ENCODE data around the gene CTDSP2.

CTDSP2 gene

DNA sequence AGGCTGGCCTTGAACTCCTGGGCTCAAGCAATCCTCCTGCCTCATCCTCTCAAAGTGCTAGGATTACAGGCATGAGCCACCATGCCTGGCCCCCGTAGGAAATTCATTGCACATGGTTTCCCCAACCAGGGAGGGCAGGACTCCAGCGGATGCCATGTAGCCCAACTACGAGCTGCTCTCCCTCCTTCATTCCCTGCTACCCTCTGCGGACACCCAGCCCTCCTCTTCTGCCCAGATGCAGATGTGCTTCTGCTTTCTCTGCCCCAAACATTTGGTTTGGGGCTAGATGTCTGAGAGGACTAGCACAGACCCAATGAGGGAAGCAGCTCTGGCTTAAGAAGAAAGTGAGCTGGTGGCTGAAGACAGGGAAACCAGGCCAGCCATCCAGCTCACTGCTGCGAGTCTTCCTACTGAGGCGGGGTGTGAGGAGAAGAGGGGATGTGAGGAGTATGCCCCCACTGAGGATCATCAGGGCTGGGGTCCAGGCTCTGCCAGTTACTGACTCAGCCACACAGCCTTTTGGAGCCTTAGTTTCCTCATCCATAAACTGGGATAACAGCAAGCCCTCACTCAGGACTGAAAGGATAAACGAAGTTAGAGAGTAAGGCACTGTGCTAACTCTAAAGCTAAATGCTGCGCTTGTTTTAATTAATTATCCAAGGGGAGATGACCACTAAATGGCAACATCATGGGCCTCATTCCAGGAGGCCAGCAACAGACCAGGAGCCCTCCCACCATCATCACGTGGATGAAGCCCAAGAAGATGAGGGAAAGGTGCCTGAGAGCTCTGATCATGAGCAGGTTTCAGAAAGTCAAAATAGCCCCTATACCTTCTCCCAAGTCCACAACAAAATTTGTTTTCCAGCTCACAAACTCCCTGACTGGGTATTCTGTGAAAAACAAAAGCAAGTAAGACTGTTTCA is 10.9 kb downstream of the CTDSP2 start:
- Histone ChIP-seq H3K27me3 (ENCODE audit: control insufficient read depth in 2 of 2, insufficient read depth in 2 of 2, low read length in 2 of 2) (no peaks in the 10 kb centered on the region), H3K9ac (ENCODE audit: low read depth in 1 of 2, low read length in 2 of 2) (no peak overlapping the region), H3K4me1 (ENCODE audit: control insufficient read depth in 2 of 2, insufficient read depth in 2 of 2, low read length in 2 of 2) (peaks cover 79 to 81% of the 10 kb centered on the region in 2 donors), H3K9me3 (ENCODE audit: control insufficient read depth in 2 of 2, low read length in 2 of 2) (no peaks in the 10 kb centered on the region), H3K4me3 (ENCODE audit: low read length in 2 of 2) (peak overlapping the region in 1 of 2 donors; percentile 58), H3K27ac (ENCODE audit: low read depth in 2 of 2, low read length in 2 of 2) (peak overlapping the region in 1 of 2 donors; percentile 58), H3K36me3 (ENCODE audit: control insufficient read depth in 2 of 2, insufficient read depth in 2 of 2, low read length in 2 of 2) (peaks cover 0 to 5% of the 10 kb centered on the region in 2 donors)

DNA sequence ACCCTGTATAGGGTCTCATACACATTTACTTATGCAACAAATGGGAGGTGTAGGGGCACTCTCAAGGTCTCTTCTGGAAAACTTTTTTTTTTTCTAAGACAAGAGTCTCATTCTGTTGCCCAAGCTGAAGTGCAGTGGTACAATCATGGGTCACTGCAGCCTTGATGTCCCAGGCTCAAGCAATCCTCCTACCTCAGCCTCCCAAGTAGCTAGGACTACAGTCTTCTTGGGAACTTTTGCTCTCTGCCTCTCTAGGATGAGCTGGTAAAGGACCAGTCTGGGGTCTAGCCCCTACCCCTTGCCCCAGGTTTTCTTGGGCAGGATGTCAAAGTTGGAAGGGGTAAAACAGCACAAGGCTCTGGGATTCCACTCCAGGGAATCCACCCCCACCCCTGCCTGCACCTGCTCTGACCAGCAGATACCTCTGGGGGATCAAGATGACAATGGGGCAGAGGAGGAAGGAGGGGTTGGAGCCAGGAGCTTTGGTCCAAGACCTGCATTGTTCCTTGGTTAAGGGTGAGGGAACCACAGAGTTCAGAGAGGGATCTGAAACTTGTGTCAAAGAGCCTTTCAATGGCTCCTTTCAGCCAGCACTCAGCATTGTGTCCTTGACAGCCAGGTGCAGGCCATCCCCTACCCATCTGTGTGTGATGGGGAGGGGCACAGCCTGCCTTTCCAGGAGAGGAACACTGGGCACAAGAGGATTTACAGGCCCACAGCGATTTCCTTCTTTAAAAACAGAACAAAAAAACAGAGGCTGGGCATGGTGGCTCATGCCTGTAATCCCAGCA is 12.2 kb downstream of the CTDSP2 start:
- Histone ChIP-seq H3K9me3 (ENCODE audit: control insufficient read depth in 2 of 2, low read length in 2 of 2) (no peaks in the 10 kb centered on the region), H3K27ac (ENCODE audit: low read depth in 2 of 2, low read length in 2 of 2) (peak overlapping the region in 1 of 2 donors; percentile 6), H3K9ac (ENCODE audit: low read depth in 1 of 2, low read length in 2 of 2) (no peak overlapping the region), H3K4me1 (ENCODE audit: control insufficient read depth in 2 of 2, insufficient read depth in 2 of 2, low read length in 2 of 2) (peaks cover 71 to 75% of the 10 kb centered on the region in 2 donors), H3K4me3 (ENCODE audit: low read length in 2 of 2) (peak overlapping the region in 1 of 2 donors; percentile 7), H3K36me3 (ENCODE audit: control insufficient read depth in 2 of 2, insufficient read depth in 2 of 2, low read length in 2 of 2) (peaks cover 3 to 12% of the 10 kb centered on the region in 2 donors), H3K27me3 (ENCODE audit: control insufficient read depth in 2 of 2, insufficient read depth in 2 of 2, low read length in 2 of 2) (no peaks in the 10 kb centered on the region)

DNA sequence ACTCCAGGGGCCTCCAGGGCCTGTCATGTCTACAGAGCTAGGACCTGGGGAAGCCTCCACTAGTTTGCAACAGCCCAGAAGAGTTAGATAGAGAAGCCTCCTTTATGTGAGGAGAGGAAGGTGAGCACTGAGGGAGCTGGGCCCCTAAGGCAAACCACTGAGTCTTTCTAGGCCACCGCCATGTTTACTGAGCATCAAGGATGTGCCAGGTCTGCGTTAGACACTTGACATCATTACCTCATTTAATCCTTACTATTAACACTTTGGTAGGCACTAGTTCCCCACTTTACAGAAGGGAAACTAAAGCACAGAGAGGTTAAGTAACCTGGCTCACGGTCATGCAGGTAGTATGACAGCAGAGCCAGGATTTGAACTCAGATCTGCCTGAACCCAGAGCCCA is 12.9 kb downstream of the CTDSP2 start:
- no peaks in the 10 kb centered on the region for H3K27me3 ChIP-seq (ENCODE audit: control insufficient read depth in 2 of 2, insufficient read depth in 2 of 2, low read length in 2 of 2)
- peaks cover 10 to 18% of the 10 kb centered on the region in 2 donors for H3K36me3 ChIP-seq (ENCODE audit: control insufficient read depth in 2 of 2, insufficient read depth in 2 of 2, low read length in 2 of 2)
- H3K9me3 ChIP-seq (ENCODE audit: control insufficient read depth in 2 of 2, low read length in 2 of 2), result no peaks in the 10 kb centered on the region
- no peak overlapping the region for H3K27ac ChIP-seq (ENCODE audit: low read depth in 2 of 2, low read length in 2 of 2)
- H3K4me1 ChIP-seq (ENCODE audit: control insufficient read depth in 2 of 2, insufficient read depth in 2 of 2, low read length in 2 of 2), result peaks cover 67 to 72% of the 10 kb centered on the region in 2 donors
- no peak overlapping the region for H3K9ac ChIP-seq (ENCODE audit: low read depth in 1 of 2, low read length in 2 of 2)
- H3K4me3 ChIP-seq (ENCODE audit: low read length in 2 of 2), result no peak overlapping the region

DNA sequence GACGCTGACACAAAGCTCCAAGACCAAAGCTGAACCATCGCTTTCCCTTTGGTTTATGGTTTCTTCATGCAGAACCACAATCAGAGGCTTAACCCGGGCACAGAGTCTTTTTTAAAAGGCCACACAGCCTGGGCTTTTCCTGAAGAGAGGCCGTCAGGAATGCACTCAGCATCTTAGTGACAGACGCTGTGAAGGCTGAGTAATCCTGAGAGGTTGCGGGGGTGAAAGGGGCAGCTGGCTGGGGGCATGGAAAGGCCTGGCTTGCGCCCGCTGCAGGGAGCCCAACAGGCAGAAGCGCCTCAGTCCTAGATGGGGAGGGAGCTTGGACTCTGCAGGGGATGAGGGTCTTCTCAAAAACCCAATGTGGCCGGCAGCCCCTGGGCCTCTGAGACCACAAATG is 13.6 kb downstream of the CTDSP2 start:
- no peaks in the 10 kb centered on the region for H3K27me3 ChIP-seq (ENCODE audit: control insufficient read depth in 2 of 2, insufficient read depth in 2 of 2, low read length in 2 of 2)
- H3K27ac ChIP-seq (ENCODE audit: low read depth in 2 of 2, low read length in 2 of 2), result no peak overlapping the region
- no peak overlapping the region for H3K9ac ChIP-seq (ENCODE audit: low read depth in 1 of 2, low read length in 2 of 2)
- no peak overlapping the region for H3K4me3 ChIP-seq (ENCODE audit: low read length in 2 of 2)
- peaks cover 13 to 19% of the 10 kb centered on the region in 2 donors for H3K36me3 ChIP-seq (ENCODE audit: control insufficient read depth in 2 of 2, insufficient read depth in 2 of 2, low read length in 2 of 2)
- no peaks in the 10 kb centered on the region for H3K9me3 ChIP-seq (ENCODE audit: control insufficient read depth in 2 of 2, low read length in 2 of 2)
- H3K4me1 ChIP-seq (ENCODE audit: control insufficient read depth in 2 of 2, insufficient read depth in 2 of 2, low read length in 2 of 2), result peaks cover 60 to 65% of the 10 kb centered on the region in 2 donors

DNA sequence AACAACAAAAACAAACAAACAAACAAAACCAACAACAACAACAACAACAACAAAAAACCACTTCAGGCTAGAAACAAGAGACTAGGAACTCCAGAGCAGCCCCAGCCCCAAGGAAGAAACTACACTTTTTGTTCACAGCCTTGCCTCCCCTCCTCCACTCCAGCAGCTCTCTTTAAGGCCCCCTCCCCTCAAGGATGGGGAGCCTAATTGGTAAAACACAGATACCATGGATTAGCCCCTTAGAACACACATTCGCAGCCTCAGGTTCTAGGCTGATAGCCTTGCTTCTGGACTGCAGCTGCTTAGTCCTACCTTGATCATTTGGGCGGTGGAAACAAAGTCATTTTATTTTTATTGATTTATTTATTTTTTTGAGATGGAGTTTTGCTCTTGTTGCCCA is 16.1 kb downstream of the CTDSP2 start:
- H3K9me3 ChIP-seq (ENCODE audit: control insufficient read depth in 2 of 2, low read length in 2 of 2), result no peaks in the 10 kb centered on the region
- H3K36me3 ChIP-seq (ENCODE audit: control insufficient read depth in 2 of 2, insufficient read depth in 2 of 2, low read length in 2 of 2), result peaks cover 38 to 44% of the 10 kb centered on the region in 2 donors
- H3K9ac ChIP-seq (ENCODE audit: low read depth in 1 of 2, low read length in 2 of 2), result no peak overlapping the region
- no peak overlapping the region for H3K4me3 ChIP-seq (ENCODE audit: low read length in 2 of 2)
- H3K27me3 ChIP-seq (ENCODE audit: control insufficient read depth in 2 of 2, insufficient read depth in 2 of 2, low read length in 2 of 2), result no peaks in the 10 kb centered on the region
- H3K4me1 ChIP-seq (ENCODE audit: control insufficient read depth in 2 of 2, insufficient read depth in 2 of 2, low read length in 2 of 2), result peaks cover 36 to 41% of the 10 kb centered on the region in 2 donors
- H3K27ac ChIP-seq (ENCODE audit: low read depth in 2 of 2, low read length in 2 of 2), result no peak overlapping the region

DNA sequence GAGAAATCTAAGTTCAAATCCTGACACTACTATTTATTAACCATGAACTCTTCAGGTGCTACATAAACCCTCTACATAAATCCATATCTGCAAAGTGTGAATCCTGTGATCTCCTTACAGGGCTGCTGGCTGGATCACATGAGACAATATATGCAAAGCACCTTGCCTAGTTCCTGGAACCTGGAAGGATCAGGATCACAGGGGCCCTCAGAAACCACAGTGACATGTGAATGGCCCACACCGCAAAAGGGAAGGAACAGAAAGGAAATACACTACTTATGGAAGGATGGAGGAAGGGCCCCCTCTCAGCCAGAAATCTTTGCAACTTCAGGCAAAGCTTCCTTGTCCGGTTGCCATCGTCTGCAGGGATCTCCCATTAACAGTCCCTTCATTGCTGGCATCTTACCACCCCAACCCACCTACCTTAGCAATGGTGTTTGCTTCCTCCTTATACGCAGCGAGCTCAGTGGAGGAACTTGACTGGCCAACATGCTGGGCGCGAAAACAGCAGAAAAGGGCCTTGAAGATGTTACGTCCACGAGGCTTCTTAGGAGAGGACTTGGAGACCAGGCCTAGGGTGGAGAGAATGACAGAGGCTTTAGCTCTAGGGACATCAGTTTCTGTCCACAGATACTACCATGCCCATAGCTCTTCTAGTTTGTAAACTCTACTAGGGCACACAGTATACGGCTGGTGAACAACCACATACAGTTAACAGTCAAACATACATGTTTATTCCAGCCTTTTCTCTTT is 17.3 kb downstream of the CTDSP2 start:
- Histone ChIP-seq H3K4me1 (ENCODE audit: control insufficient read depth in 2 of 2, insufficient read depth in 2 of 2, low read length in 2 of 2) (peaks cover 28 to 34% of the 10 kb centered on the region in 2 donors), H3K27me3 (ENCODE audit: control insufficient read depth in 2 of 2, insufficient read depth in 2 of 2, low read length in 2 of 2) (no peaks in the 10 kb centered on the region), H3K36me3 (ENCODE audit: control insufficient read depth in 2 of 2, insufficient read depth in 2 of 2, low read length in 2 of 2) (peaks cover 50 to 56% of the 10 kb centered on the region in 2 donors), H3K9ac (ENCODE audit: low read depth in 1 of 2, low read length in 2 of 2) (no peak overlapping the region), H3K9me3 (ENCODE audit: control insufficient read depth in 2 of 2, low read length in 2 of 2) (no peaks in the 10 kb centered on the region), H3K4me3 (ENCODE audit: low read length in 2 of 2) (no peak overlapping the region), H3K27ac (ENCODE audit: low read depth in 2 of 2, low read length in 2 of 2) (no peak overlapping the region)

DNA sequence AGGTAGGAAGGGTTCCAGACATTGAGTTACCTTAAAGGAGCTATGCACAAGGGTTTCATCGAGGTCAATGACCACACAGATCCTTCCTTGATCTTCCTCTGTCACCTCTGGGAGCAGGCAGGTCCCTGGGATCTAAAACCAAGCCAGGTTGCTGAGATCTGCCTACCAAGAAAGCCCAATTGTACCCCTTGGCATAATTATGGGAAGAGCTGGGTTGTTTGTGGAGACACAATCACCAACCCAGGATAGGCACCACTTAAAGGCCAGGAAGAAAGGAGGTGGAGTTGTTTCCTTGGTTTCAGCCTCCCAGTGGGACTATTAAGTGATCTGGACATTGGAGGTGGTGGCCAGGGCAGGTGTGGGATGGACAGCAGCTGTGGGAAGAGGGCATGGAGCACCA is 19.6 kb downstream of the CTDSP2 start:
- H3K9ac ChIP-seq (ENCODE audit: low read depth in 1 of 2, low read length in 2 of 2), result no peak overlapping the region
- no peaks in the 10 kb centered on the region for H3K9me3 ChIP-seq (ENCODE audit: control insufficient read depth in 2 of 2, low read length in 2 of 2)
- no peaks in the 10 kb centered on the region for H3K27me3 ChIP-seq (ENCODE audit: control insufficient read depth in 2 of 2, insufficient read depth in 2 of 2, low read length in 2 of 2)
- peaks cover 14 to 17% of the 10 kb centered on the region in 2 donors for H3K4me1 ChIP-seq (ENCODE audit: control insufficient read depth in 2 of 2, insufficient read depth in 2 of 2, low read length in 2 of 2)
- H3K27ac ChIP-seq (ENCODE audit: low read depth in 2 of 2, low read length in 2 of 2), result no peak overlapping the region
- H3K4me3 ChIP-seq (ENCODE audit: low read length in 2 of 2), result no peak overlapping the region
- peaks cover 73 to 79% of the 10 kb centered on the region in 2 donors for H3K36me3 ChIP-seq (ENCODE audit: control insufficient read depth in 2 of 2, insufficient read depth in 2 of 2, low read length in 2 of 2)

DNA sequence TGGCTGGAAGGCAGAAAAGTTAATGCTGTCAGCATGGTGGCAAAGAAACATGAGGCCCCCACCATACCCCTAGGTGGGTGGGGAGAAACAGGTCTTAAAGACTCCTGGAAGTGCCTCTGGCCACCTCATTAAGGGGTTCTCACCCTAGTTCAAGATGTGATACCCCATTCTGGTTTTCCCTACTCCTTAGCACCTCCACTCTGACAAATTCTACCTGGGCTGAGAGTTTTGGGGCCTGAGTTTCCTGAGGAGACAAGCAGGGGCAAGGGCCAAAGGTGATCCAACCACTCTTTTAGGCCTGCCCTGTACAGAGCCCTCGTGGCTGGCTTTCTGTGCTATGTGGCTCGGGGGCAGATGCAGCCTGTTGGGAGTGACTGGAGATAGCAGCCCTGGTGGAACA is 20.1 kb downstream of the CTDSP2 start:
- no peak overlapping the region for H3K27ac ChIP-seq (ENCODE audit: low read depth in 2 of 2, low read length in 2 of 2)
- H3K9me3 ChIP-seq (ENCODE audit: control insufficient read depth in 2 of 2, low read length in 2 of 2), result no peaks in the 10 kb centered on the region
- peaks cover 8 to 11% of the 10 kb centered on the region in 2 donors for H3K4me1 ChIP-seq (ENCODE audit: control insufficient read depth in 2 of 2, insufficient read depth in 2 of 2, low read length in 2 of 2)
- no peaks in the 10 kb centered on the region for H3K27me3 ChIP-seq (ENCODE audit: control insufficient read depth in 2 of 2, insufficient read depth in 2 of 2, low read length in 2 of 2)
- no peak overlapping the region for H3K4me3 ChIP-seq (ENCODE audit: low read length in 2 of 2)
- H3K36me3 ChIP-seq (ENCODE audit: control insufficient read depth in 2 of 2, insufficient read depth in 2 of 2, low read length in 2 of 2), result peaks cover 78 to 83% of the 10 kb centered on the region in 2 donors
- no peak overlapping the region for H3K9ac ChIP-seq (ENCODE audit: low read depth in 1 of 2, low read length in 2 of 2)

DNA sequence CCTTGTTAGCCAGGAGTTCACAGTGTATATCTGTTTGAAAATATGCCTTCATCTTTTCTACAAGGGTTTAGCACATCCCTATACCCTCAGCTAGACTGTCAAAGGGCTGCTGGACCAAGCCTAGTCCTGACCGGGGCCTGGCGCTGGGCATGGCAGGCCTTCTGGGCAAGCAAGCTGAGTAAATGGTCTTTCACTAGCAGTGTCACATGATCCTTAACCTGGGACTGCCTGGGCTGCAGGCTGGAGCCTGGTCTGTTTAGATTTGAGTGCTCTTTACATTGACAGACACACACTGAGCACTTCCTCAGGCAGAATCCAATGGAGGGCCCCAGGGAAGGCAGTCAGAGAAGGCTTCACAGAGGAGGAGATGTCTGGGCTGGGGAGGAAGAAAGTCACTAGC is 21.1 kb downstream of the CTDSP2 start:
- Histone ChIP-seq H3K4me3 (ENCODE audit: low read length in 2 of 2) (no peak overlapping the region), H3K4me1 (ENCODE audit: control insufficient read depth in 2 of 2, insufficient read depth in 2 of 2, low read length in 2 of 2) (peaks cover 4 to 9% of the 10 kb centered on the region in 2 donors), H3K9me3 (ENCODE audit: control insufficient read depth in 2 of 2, low read length in 2 of 2) (no peaks in the 10 kb centered on the region), H3K9ac (ENCODE audit: low read depth in 1 of 2, low read length in 2 of 2) (no peak overlapping the region), H3K27me3 (ENCODE audit: control insufficient read depth in 2 of 2, insufficient read depth in 2 of 2, low read length in 2 of 2) (no peaks in the 10 kb centered on the region), H3K27ac (ENCODE audit: low read depth in 2 of 2, low read length in 2 of 2) (no peak overlapping the region), H3K36me3 (ENCODE audit: control insufficient read depth in 2 of 2, insufficient read depth in 2 of 2, low read length in 2 of 2) (peaks cover 78 to 88% of the 10 kb centered on the region in 2 donors)

All from mucosa of rectum (tissue), 2 donors.